GM23248 (cell line): Measurements from ENCODE around the gene GABRB3.

Experiments used
- EZH2 ChIP-seq: fragments of 200-600 bp; sonication (generic); IDR thresholded peaks from 2 replicates; pipeline ENCODE4 v1.6.1; 2018; ENCODE audit warnings: antibody characterized with exemption, mild to moderate bottlenecking; ENCODE audit not compliant: insufficient read depth, poor library complexity, severe bottlenecking
- EZH2phosphoT487 ChIP-seq: fragments of 200-600 bp; sonication (generic); IDR thresholded peaks from 2 replicates; pipeline ENCODE4 v1.6.1; 2018; ENCODE audit warnings: antibody characterized with exemption, moderate library complexity, mild to moderate bottlenecking, low read depth; ENCODE audit not compliant: insufficient read depth

DNA sequence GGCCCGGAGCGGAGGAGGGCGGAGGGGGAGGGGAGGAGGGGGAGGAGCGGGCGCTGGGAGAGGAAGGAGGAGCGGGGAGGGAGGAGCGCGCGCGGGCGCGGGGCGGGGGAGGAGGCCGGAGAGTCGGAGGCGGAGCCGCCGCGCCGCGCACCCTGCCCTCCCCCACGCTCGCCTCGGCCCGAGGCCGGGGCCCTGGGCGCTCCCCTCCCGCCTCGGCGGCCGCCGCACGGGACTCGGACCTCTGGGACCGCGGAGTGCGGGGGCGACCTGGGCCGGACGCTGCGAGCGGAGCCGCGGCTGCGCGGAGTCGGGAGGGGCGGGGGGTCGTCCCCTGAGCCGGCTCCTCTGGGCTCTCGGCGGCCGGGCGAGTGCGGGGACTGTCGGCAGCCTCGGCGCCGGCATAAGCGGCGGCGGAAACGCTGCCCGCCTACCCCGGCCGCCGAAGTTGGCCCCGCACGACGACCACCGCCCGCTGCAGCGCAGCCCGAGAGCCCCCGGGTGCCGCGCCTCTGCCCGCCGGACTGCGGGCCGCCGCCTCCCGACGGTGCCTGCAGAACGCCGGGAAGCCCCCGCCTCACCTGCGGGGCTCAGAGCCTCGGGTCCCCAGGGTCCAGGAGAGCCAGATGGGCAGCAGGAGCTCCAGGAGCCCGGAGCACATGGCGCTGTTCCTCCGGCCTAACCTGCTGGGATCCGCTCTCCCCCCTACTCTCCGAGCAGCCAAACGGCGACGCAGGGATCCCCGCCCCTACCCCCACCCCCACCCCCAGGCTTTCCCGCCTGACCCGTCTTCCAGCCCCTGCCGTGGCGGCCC lies 406 bp upstream of the GABRB3 start:
- TF ChIP-seq EZH2 (no peak), EZH2phosphoT487 (no peak)
